Hindlimb muscle (tissue), 1 donor: ENCODE data around the gene RPL18. TPM values are rescaled to one million over a fixed set of nuclear protein-coding genes. Genes with fewer than 3 reads are reported as not detected.

Experiments used
- DNase-seq: peaks from one replicate; pipeline ENCODE4 v3.0.0-alpha.2; 2013
- polyA plus RNA-seq: library from polyadenylated mRNA; unstranded; fragments of 120-200 nt; gene quantifications from one replicate; pipeline ENCODE4 v1.2.1, GENCODE V29; 2013; ENCODE audit not compliant: insufficient read length

RPL18 gene
- polyA plus RNA-seq, 1 donor, result 1,775 TPM

DNA sequence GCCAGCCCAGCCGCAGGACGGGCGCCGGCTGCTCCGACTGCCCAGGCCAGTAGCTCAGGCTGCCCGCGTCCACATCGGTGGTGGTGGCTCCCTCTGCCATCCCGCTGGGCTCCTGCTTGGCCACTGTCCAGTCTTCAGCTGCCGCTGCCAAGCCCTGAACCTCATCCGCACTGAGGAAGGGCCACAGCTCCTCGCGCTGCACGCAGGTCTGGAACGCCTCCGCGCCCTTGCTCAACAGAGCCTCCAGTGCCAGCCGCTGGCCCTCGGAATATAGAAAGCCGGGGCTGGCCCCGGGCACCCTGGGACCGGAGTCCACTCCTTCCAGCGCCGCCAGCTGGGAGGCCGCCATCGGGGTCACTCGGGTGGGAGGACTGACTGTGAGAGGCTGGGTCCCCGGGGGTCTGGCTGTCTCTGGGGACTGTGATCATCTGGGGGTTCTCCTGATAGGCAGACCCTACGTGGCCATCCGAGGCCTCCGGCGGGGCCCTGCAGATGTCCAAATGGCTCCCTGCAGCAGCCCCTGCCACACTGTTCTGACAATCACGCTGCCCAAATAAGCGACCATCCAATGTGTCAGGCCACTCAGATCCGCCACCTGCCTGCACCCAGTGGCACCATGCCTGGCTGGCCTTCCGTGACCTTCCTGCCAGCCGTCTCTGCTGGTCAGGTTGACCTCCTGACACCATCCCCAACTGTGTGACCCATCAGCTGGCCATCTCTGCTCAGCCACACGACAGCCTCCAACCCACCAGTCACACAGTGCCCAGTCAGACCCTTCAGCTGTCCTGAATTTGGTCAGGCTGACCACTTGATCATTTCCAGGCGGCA, 5.7 kb downstream of the RPL18 start:
- no peak for DNase-seq

DNA sequence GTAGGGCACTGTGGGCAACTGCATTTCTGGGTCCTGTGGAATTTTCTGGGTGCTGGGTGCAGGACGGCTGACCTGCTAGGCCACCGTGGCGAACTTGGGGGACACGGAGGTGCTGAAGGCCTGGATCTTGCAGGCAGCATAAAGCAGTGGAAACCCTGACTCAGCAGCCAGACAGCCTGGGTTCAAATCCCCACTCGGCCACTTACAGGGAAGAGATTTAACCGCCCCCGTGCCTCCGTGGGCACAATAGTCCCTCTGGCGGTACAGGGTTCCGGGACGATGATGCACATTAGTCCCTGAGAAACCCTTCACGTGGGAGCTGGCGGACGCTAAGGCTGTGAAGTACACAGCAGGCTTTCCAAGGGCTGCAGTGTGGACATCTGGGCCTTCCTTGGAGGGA, 7.1 kb downstream of the RPL18 start:
- no peak for DNase-seq

DNA sequence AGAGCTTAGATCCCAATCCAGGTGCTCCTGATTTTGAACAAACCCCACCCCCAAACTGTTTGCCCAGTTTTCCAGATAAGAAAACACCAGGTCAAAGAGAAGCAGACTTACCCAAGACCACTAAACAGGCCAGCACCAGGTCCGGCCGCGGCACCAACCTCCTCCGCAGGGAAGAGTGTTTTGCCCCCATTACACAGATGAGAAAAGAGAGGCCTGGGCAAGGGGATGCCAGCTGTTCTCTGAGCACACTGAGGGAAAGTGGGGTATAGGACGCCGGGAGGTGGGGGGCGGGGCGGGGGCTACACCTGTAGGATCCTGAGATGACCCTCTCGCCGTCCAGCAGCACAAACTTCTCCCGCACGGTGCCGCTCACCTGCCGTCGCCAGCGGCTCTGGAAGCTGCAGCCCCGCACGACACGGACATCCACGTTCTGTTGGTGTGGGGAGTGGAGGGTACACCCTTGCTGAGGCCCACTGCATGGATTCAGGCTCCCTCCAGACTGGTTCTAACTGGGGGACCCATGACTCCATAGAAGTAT, 9.3 kb downstream of the RPL18 start:
- no peak for DNase-seq

DNA sequence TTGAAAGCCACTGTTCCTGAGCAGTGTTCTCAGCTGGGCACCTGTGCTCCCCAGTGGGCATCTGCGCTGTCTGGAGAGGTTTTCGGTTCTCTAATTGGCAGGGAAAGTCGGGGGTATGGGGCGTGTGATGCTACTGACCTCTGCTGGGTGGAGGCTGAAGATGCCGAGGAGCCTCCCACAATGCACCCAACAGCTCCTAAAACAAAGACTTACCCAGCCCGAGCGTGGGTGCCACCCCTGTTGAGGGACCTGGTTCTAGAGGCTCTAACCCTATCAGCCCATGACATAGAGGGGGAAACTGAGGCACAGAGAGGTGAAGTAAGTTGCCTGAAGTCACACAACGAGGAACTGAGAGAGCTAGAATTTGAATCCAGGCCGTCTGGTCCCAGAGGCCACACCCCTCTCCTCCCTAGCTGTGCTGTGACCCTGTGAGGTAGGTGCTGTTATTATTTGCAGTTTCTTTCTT, 10.1 kb downstream of the RPL18 start:
- DNase-seq, result no peak

DNA sequence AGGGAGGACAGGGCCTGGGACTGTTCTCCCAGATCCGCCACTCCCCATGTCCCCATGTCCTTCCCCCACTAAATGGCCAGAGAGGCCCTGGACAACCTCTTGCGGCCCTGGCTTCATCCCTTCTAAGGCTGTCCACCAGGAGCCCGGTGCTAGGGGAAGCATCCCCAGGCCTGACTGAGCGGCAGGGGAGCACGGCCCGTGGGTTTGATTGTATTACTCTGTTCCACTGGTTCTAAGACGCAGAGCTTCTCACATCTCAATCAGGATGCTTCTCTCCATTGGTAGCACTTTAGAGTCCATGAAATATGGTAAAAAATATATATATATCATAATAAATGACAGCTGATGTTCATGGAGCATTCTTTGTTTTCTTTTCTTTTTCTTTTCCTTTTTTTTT, 11.6 kb downstream of the RPL18 start:
- no peak for DNase-seq

DNA sequence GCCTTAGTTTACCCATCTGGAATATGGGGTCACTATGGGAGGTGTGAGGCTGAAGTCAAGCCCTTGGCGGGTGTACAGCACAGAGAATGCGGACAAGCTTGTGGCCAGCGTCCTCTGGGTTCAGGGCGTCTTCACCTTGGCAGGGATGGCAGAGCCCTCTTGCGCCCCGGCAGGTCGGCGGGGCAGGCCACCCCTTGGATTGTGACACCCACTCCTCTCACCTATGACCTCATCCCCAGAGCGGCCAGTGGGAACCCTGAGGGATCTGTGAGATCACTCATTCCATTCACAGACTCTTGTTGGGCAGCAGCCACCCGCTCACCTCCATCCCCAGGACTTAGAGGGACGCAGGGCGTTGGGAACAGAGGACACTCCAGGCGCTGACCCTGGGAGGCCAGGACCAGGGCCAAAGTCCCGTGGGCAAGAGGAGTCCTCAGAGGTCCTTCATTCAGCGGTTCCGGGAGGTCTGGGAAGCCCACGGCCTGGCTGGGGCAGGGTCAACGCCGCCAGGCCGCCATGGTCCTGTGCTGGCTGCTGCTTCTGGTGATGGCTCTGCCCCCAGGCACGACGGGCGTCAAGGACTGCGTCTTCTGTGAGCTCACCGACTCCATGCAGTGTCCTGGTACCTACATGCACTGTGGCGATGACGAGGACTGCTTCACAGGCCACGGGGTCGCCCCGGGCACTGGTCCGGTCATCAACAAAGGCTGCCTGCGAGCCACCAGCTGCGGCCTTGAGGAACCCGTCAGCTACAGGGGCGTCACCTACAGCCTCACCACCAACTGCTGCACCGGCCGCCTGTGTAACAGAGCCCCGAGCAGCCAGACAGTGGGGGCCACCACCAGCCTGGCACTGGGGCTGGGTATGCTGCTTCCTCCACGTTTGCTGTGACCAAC, 12.3 kb downstream of the RPL18 start, which contains the start of gene SPACA4:
SPACA4 (plus strand) TSS at position 280 of the 896 bp plus-strand sequence; CDS start at position 517, 237 bp downstream.
- DNase-seq, result no peak

DNA sequence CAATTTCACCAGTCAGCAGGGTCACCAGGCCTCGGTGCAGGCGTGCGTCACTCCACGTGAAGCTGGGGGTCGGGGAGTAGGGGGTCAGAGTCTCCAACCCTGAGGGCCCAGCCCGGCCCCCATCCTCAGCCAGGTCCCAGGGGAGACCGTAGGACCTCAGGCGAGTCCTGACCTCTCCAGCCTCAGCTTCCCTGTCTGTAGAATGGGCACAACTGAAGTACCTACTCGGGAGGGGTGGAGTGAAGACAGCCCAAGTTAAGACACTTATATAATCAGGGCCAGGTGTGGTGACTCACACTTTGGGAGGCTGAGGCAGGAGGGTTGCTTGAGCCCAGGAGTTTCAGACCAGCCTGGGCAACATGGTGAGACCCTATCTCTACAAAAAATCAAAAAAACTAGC, 15.1 kb downstream of the RPL18 start:
- DNase-seq, result no peak

DNA sequence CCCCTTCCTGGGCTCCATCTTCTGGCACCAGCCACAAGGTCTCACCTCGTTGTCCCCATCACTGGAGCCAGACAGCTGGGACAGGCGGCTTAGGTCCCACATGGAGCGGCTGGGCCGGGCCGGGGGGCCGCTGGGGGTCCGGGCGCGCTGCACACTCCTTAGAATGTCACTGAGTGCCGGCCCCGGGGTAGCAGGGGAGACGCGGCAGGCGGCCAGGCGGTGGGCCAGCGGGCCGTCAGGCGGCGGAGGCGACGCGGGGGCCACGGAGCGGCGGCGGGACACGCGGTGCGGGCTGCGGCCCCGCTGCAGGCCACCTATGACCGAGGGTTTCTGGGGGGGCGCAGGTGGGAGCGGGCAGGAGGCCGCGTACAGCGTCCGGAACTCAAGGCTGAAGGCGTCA, 15.5 kb downstream of the RPL18 start:
- DNase-seq, result no peak

DNA sequence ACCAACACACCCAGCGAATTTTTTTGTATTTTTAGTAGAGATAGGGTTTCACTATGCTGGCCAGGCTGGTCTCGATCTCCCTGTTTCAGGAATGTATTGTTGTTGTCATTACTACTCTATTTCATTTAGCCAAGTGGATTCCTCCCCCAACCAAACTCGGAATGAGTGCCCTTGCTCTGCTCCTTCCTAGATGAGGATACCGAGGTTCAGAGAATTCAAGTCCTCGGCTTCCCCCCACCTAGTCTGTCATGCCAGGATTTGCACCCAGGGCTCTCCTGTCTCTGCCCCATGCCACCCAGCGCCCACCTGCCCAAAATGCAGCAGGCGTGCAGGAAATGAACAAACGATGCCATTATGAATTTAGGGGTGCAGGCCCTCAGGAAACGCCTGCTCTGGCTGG, 16.0 kb downstream of the RPL18 start:
- no peak for DNase-seq

DNA sequence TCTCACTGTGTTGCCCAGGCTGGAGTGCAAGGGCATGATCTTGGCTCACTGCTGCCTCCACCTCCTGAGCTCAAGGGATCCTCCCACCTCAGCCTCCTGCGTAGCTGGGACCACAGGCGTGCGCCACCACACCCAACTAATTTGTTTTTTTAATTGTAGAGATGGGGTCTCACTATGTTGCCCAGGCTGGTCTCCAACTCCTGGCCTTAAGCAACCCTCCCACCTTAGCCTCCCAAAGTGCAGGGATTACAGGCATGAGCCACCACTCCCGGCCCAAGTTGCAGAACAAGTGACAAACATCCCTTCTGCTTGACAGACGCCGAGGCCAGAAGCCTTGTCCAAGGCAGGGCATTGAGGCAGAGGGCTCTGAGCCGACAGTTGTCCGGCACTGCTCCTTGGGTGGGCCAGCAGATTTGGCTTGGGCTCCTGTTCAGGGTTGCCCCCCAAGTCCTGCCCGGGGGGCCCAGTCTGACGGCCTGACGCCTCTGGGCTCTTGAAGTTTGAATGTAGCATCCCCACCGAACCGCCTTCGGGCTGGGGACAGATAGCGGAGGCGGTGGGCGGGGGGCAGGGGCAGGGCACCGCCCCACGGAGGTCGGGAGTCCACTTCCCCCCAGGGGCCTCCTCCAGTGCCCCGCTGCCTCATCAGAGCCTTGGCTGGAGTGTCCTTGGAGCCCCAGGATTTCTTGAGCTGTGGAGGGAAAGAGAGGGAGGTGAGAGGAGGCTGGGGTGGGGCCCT, 18.1 kb downstream of the RPL18 start:
- no peak for DNase-seq

DNA sequence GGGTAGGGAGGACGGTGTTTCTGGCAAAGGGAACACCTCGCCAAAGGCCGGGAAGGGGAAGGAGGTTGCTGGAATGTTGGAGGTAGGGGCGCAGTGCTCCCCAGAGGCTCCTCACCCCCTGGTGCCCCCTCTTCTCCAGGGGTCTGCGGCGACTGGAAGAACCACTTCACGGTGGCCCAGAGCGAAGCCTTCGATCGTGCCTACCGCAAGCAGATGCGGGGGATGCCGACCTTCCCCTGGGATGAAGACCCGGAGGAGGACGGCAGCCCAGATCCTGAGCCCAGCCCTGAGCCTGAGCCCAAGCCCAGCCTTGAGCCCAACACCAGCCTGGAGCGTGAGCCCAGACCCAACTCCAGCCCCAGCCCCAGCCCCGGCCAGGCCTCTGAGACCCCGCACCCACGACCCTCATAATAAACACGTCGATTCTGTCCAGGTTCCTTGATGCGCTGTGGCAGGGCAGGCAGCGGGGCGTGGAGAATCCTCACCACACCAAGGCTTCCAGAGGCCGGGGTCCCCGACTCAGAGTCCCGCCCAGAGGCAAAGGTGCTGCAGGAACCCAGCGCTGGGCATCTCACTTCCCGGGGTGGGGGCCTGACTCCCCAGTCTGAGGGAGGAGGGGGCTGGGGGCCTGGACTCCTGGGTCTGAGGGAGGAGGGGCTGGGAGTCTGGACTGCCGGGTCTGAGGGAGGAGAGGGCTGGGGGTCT, 19.8 kb downstream of the RPL18 start:
- DNase-seq, result no peak

DNA sequence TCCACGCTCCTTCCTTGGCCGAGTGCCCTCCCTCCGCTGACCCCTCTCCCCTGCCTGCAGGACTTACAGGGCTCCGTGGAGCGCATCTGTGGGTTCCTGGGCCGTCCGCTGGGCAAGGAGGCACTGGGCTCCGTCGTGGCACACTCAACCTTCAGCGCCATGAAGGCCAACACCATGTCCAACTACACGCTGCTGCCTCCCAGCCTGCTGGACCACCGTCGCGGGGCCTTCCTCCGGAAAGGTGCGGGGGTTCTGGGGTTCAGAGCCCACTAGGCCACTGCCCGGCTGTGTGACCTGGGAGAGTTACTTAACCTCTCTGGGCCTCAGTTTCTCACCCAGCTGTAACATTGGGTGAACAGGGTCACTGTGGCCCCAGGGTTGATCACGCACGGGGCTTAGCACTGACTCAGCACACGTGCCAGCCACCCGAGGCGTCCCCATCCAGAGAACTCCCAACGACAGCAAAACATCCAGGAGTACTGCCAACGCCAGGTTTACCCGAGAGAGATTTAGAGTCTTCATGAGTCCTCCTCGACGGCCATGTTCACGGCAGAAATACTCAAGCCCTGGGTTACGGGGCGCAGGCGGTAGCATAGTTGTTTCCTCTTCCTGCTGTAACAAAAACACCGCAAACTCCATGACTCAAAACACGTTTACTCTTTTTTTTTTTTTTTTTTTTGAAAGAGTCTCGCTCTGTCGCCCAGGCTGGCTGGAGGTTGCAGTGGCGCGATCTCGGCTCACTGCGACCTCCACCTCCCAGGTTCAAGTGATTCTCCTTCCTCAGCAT, 22.1 kb downstream of the RPL18 start:
- no peak for DNase-seq

DNA sequence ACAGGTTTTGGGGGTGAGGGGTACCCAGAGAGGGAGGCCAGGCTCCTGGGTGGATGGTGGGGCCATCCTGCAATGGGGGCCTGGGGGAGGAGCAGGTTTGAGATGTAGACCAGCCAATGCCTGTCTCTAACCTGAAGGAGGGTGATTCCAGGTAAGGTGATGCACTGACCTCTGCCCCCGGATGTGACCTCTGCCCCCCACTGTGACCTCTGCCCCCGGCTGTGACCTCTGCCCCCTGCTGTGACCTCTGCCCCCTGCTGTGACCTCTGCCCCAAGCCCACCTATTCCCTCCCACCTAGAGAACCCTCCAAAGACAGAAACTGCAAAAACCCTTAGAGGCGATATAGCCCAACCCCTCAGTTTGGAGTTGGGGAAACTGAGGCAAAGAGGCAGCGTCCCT, 22.7 kb downstream of the RPL18 start:
- DNase-seq, result no peak

DNA sequence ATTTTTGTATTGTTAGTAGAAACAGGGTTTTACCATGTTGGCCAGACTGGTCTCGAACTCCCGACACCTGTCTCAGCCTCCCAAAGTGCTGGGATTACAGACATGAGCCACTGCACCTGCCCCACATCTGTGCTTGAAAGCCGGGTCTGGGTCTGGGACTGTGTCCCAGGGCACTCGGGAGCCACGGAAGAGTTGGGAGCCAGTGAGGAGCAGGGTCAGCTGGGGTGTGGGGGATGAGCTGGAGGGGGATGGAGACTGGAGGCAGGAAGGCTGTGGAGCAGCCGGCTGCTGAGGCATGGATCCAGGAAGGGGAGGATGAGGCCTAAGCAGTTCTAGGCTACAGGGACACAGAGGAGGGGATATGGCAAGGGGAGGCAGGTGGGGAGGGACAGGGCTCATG, 23.1 kb downstream of the RPL18 start:
- DNase-seq, result no peak

DNA sequence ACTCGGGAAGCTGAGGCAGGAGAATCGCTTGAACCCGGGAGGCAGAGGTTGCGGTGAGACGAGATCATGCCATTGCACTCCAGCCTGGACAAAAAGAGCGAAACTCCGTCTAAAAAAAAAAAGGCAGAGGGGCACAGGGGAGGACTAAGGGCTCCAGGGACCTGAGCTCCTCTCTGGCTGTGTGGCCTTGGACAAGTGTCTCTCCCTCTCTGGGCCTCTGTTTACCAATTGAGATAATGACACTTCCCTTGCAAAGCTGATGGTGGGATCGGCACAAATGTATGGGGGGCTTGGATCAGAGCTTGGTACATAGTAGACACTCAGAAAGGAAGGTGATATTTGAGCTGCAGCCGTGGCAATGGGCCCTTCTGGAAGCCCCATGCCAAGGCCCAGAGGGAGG, 23.8 kb downstream of the RPL18 start:
- DNase-seq, result no peak

DNA sequence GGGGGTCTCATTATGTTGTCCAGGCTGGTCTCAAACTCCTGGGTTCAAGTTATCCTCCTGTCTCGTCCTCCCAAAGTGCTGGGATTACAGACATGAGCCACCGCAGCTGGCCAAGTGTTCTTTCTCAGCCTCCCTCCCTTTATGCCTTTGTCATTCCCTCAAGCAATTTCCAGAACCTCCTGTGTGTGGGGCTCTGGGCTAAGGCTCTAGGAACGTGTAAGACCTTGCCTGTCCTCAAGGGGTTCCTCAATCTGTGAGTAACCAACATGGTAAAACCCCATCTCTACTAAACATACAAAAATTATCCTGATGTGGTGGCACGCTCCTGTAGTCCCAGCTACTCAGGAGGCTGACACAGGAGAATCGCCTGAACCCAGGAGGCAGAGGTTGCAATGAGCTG, 28.0 kb downstream of the RPL18 start:
- DNase-seq, result no peak

DNA sequence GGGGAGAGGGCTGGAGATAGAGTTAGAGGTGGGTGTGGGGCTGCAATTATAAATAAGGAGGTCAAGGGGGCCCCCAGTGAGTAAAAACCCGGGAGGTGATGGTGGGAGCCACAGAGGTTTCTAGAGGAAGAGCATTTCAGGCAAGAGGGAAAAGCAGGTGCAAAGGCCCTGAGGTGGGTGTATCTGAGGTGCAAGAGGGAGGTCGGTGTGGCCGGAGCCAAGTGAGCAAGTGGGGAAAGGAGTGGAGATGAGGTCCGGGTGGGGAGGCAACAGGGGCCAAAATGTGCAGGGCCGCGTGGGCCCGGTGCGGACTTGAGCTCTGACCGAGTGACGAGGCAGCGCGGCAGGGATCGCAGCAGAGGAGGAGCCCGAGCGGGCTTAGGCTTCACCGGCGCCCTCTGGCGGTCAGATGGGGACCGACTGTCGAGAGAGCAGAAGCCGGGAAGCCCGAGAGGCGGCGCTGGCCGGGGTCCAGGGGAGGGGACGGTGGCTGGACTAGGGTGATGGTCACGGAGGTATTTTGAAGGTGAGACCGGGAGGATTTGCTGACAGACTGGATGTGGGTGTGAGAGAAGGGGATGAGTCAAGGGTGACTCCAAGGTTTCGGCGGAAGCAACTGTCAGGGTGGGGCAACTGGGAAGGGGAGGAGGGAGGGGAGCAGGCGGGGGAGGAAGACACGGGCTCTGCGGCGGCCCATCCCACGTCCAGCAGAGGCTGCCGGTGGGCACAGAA, 30.1 kb downstream of the RPL18 start:
- DNase-seq, result peak; percentile 87

DNA sequence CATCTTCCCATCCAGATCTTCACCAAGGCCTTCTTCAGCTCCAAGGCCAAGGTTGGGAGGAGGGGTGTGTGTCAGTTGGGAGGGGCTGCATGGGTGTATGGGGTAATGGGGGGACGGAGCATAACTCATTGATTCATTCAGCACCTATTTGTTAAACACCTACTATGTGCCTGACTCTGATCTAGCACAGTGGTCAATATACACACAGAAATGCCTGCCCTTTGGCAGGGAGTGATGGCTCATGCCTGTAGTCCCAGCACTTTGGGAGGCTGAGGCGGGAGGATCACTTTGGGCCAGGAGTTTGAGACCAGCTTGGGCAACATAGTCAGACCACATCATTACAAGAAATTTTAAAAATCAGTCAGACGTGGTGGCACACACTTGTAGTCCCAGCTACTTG, 31.6 kb downstream of the RPL18 start:
- no peak for DNase-seq

DNA sequence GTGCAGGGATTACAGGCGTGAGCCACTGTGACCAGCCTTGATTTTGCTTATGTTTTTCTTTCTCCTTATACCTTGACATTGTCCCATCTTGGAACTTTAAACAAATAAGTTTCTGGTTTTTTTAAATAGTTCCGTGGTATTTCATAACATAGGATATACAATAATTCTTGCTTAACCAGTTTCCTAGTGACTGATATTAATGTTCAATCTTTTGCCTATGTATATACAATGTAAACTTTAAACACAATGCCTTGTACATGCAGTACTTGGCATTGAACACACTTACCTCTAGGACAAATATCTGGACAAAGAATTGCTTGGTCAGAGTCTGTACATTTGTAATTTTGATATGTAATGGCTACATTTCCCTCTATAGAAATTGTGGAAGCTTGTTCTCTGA, 36.8 kb downstream of the RPL18 start:
- DNase-seq, result no peak

DNA sequence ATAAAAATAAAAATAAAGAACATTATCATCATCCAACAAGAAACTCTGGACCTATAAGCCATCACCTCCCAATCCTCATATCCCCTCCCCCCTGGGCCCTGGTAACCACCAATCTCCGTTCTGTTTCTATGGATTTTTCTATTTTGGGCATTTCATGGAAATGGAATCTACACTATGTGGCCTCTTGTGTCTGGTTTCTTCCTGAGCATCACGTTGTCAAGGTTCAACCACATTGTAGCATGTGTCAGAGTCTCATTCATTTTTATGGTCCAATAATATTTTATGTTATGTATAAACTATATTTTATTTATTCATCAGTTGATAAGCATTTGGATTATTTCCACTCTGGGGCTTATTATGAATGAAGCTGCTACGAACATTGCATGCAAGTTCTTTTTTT, 40.1 kb downstream of the RPL18 start:
- no peak for DNase-seq
